K562 (cell line): Measurements from ENCODE around the gene MAGEA9B. TPM values are rescaled to one million over a fixed set of nuclear protein-coding genes. Genes with fewer than 3 reads are reported as not detected.

ENCODE experiments used
- ATAC-seq: fragments of 200-7000 bp; cut with Tn5 transposase; 3 replicates; pipeline ENCODE4 v1.9.1; 2020; ENCODE audit warnings: moderate library complexity
- BruUV-seq: library from RNA; stranded (reverse); fragments of 400-500 nt; replicated peaks from 2 replicates; lab custom pipeline; 2021; lab: Mats Ljungman, UMichigan
- CTCF ChIA-PET: fragments of 300-600 bp; formaldehyde crosslinking; extraction: SDS; loops from one replicate; lab custom pipeline; 2021; ENCODE audit warnings: low intra/inter-chr PET ratio; lab: Yijun Ruan, JAX
- POLR2A ChIA-PET: fragments of 300-600, 350-650 bp; sonication (Branson Sonifier 250); formaldehyde crosslinking; extraction: SDS; loops from one replicate; lab custom pipeline; 2021; ENCODE audit warnings: antibody characterized with exemption, inconsistent platforms; lab: Yijun Ruan, JAX
- DNase-seq, 4 experiments: peaks; one replicate each; pipeline versions ENCODE4 v3.0.0 to v3.0.0-alpha.2; 2011 to 2018; ENCODE audit warnings: low spot score in 3 of 4, mixed read lengths in 3 of 4; ENCODE audit errors: extremely low read depth in 1 of 4
- FAIRE-seq: peaks from 2 replicates; lab custom pipeline; 2011; peaks lifted over from hg19 to GRCh38; lab: Jason Lieb, UNC
- H2AFZ ChIP-seq: 2 replicates; pipeline ENCODE4 v1.6.0; 2011; ENCODE audit warnings: low read depth, low read length, control low read depth, inconsistent platforms
- H3K27ac ChIP-seq: fragments of 200-600 bp; 3 replicates; pipeline ENCODE4 v1.8.0; 2011; ENCODE audit warnings: low read depth, mild to moderate bottlenecking, control low read depth, inconsistent platforms, low read length, moderate library complexity, mixed read lengths; ENCODE audit errors: extremely low read depth
- H3K27me3 ChIP-seq, 2 experiments: fragments of 300-600 bp in 1 of 2; 2 replicates in 1 of 2; 3 replicates in 1 of 2; pipeline versions ENCODE4 v1.6.0 to v1.8.0; 2011; ENCODE audit warnings: inconsistent platforms in 2 of 2, low read length in 2 of 2, mild to moderate bottlenecking in 1 of 2, mixed read lengths in 1 of 2, moderate library complexity in 1 of 2; ENCODE audit not compliant: control insufficient read depth in 2 of 2, insufficient read depth in 2 of 2
- H3K36me3 ChIP-seq: fragments of 300-600 bp; 3 replicates; pipeline ENCODE4 v1.8.0; 2011; ENCODE audit warnings: mild to moderate bottlenecking, low read length, inconsistent platforms; ENCODE audit not compliant: control insufficient read depth, insufficient read depth
- H3K4me1 ChIP-seq, 2 experiments: fragments of 200-600 bp in 1 of 2; replicated peaks in 1 of 2; 2 replicates in 1 of 2; 3 replicates in 1 of 2; pipeline versions ENCODE4 v1.5.1 to v1.8.0; 2011; ENCODE audit warnings: inconsistent platforms in 2 of 2, low read length in 2 of 2, mild to moderate bottlenecking in 1 of 2, mixed read lengths in 1 of 2, moderate library complexity in 1 of 2; ENCODE audit not compliant: control insufficient read depth in 2 of 2, insufficient read depth in 2 of 2
- H3K4me2 ChIP-seq: 2 replicates; pipeline ENCODE4 v1.6.1; 2011; ENCODE audit warnings: low read length, control low read depth, inconsistent platforms, mixed read lengths; ENCODE audit not compliant: insufficient read depth
- H3K4me3 ChIP-seq: fragments of 200-600 bp; sonication (generic), shearing (Covaris generic); 2 replicates; pipeline ENCODE4 v1.5.1; 2016; ENCODE audit warnings: control low read depth, inconsistent platforms
- H3K79me2 ChIP-seq: fragments of 200-600 bp; 3 replicates; pipeline ENCODE4 v1.8.0; 2011; ENCODE audit warnings: low read length, inconsistent platforms; ENCODE audit not compliant: control insufficient read depth, insufficient read depth
- H3K9ac ChIP-seq, 2 experiments: 2 replicates each; pipeline versions ENCODE4 v1.6.0 to v1.6.1; 2011; ENCODE audit warnings: low read depth in 2 of 2, low read length in 2 of 2, control low read depth in 1 of 2, inconsistent platforms in 1 of 2, mild to moderate bottlenecking in 1 of 2, mixed read lengths in 1 of 2; ENCODE audit not compliant: insufficient read depth in 1 of 2
- H3K9me1 ChIP-seq: one replicate; pipeline ENCODE4 v1.6.0; 2011; ENCODE audit warnings: inconsistent platforms, mild to moderate bottlenecking, low read length, moderate library complexity; ENCODE audit not compliant: control insufficient read depth, insufficient read depth
- H3K9me3 ChIP-seq: replicated peaks from 2 replicates; pipeline ENCODE4 v1.5.1; 2011; ENCODE audit warnings: low read depth, low read length, inconsistent platforms; ENCODE audit not compliant: control insufficient read depth, insufficient read depth
- H4K20me1 ChIP-seq: replicated peaks from 2 replicates; pipeline ENCODE4 v1.6.1; 2011; ENCODE audit warnings: low read length, inconsistent platforms, mixed read lengths; ENCODE audit not compliant: control insufficient read depth, insufficient read depth
- CBFA2T2 ChIP-seq: fragments of 450-650 bp; conservative IDR thresholded peaks from 2 replicates; pipeline ENCODE4 v1.6.1; 2017; ENCODE audit warnings: mild to moderate bottlenecking
- CHD1 ChIP-seq: fragments of 200-600 bp; sonication (generic); IDR thresholded peaks from one replicate; pipeline ENCODE4 v1.6.1; 2012; ENCODE audit warnings: mild to moderate bottlenecking, moderate library complexity, low read length, inconsistent platforms
- DACH1 ChIP-seq: fragments of 450-650 bp; IDR thresholded peaks from 2 replicates; pipeline ENCODE4 v1.6.1; 2018; ENCODE audit not compliant: partially characterized antibody
- FOXP1 ChIP-seq: sonication (generic); formaldehyde crosslinking; IDR thresholded peaks from 2 replicates; pipeline ENCODE4 v1.8.0; 2022; ENCODE audit warnings: mild to moderate bottlenecking, missing genetic modification reagents
- HMG20A ChIP-seq: fragments of 450-650 bp; formaldehyde crosslinking; conservative IDR thresholded peaks from 2 replicates; pipeline ENCODE4 v1.4.0; 2020; ENCODE audit warnings: mild to moderate bottlenecking, mixed read lengths
- IRF2 ChIP-seq: sonication (generic); formaldehyde crosslinking; IDR thresholded peaks from 2 replicates; pipeline ENCODE4 v1.8.1; 2022; ENCODE audit warnings: mild to moderate bottlenecking, missing genetic modification reagents
- RBM39 ChIP-seq: fragments of 200-400 bp; formaldehyde crosslinking; optimal IDR thresholded peaks from 2 replicates; pipeline ENCODE3; 2018; ENCODE audit warnings: low read depth, low read length
- SIN3A ChIP-seq, 2 experiments: fragments of 150-350 bp in 1 of 2; IDR thresholded peaks; 2 replicates each; pipeline ENCODE4 v1.6.1; 2011 to 2016; ENCODE audit warnings: borderline replicate concordance in 2 of 2, low read depth in 2 of 2, low read length in 2 of 2, mild to moderate bottlenecking in 2 of 2, moderate library complexity in 2 of 2; ENCODE audit not compliant: control insufficient read depth in 1 of 2
- STAT6 ChIP-seq: sonication (generic); formaldehyde crosslinking; IDR thresholded peaks from 2 replicates; pipeline ENCODE4 v1.8.1; 2023; ENCODE audit warnings: mild to moderate bottlenecking, missing genetic modification reagents
- TAL1 ChIP-seq: fragments of 450-650 bp; IDR thresholded peaks from 2 replicates; pipeline ENCODE4 v1.6.1; 2016; ENCODE audit warnings: mild to moderate bottlenecking
- TRIM24 ChIP-seq, 2 experiments: fragments of 450-650 bp; IDR thresholded peaks; 2 replicates each; pipeline ENCODE4 v1.6.1; 2016
- ZNF184 ChIP-seq: sonication (generic); formaldehyde crosslinking; IDR thresholded peaks from 2 replicates; pipeline ENCODE4 v1.5.0; 2020; ENCODE audit warnings: missing genetic modification reagents
- WGBS: fragments of 100-300 bp; shearing (Covaris generic); methylation state at CpG from one replicate; pipeline ENCODE4 v1.1.6; 2016; ENCODE audit warnings: low coverage, mixed read lengths; ENCODE audit not compliant: insufficient coverage; ENCODE audit errors: missing lambda C conversion rate; 5-methylcytosine and 5-hydroxymethylcytosine counted together
- in situ Hi-C: fragments of 300-500 bp; cut with MboI; formaldehyde crosslinking; loops from 4 replicates; pipeline ENCODE4 v1.15.0; 2018; ENCODE audit warnings: inconsistent platforms, mixed read lengths
- intact Hi-C: fragments of 100-400 bp; cut with micrococcal nuclease; formaldehyde crosslinking; loops from 2 replicates; pipeline ENCODE4 v1.14.2; 2022
- polyA plus RNA-seq, 8 experiments: library from polyadenylated mRNA; depleted of rRNA in 4 of 8; stranded (reverse) in 5 of 8; unstranded in 3 of 8; fragments of >200 nt; fragmentation: Nextera tagmentation in 2 of 8; fragmentation: Illumina TruSeq in 1 of 8; extraction: Ambion mirVana in 2 of 8; extraction: Trizol in 1 of 8; gene quantifications; 2 replicates each; pipeline versions ENCODE4 v1.2.1 to v1.2.3, GENCODE V29; 2011 to 2014; ENCODE audit warnings: inconsistent platforms in 1 of 8, missing spikeins in 1 of 8
- total RNA-seq, 7 experiments: library from RNA; depleted of rRNA in 6 of 7; stranded (reverse); fragments of >200 nt in 6 of 7; fragmentation: Illumina TruSeq in 2 of 7; extraction: Trizol in 2 of 7; gene quantifications; 2 replicates each; pipeline versions ENCODE4 v1.2.1 to v1.2.3, GENCODE V29; 2011 to 2021; ENCODE audit warnings: low replicate concordance in 1 of 7
- TF ChIP-seq, protein P1 (sequence below), 2 experiments: fragments of 150-350 bp in 1 of 2; IDR thresholded peaks; 2 replicates each; pipeline ENCODE4 v1.6.1; 2012 to 2016; ENCODE audit warnings: low read depth in 2 of 2, low read length in 2 of 2, mild to moderate bottlenecking in 1 of 2, moderate library complexity in 1 of 2
- TF ChIP-seq, protein P2 (sequence below): fragments of 250-450 bp; sonication (Bioruptor Pico); IDR thresholded peaks from 2 replicates; pipeline ENCODE4 v1.4.0; 2020; ENCODE audit warnings: borderline replicate concordance

The MAGEA9B gene
- total and polyA plus RNA-seq, 9 of the 15 experiments (the other 6 are each of a cell fraction or from before 2014, with no cell fraction given): 11.2 to 31.2 (median 14.1) TPM

DNA sequence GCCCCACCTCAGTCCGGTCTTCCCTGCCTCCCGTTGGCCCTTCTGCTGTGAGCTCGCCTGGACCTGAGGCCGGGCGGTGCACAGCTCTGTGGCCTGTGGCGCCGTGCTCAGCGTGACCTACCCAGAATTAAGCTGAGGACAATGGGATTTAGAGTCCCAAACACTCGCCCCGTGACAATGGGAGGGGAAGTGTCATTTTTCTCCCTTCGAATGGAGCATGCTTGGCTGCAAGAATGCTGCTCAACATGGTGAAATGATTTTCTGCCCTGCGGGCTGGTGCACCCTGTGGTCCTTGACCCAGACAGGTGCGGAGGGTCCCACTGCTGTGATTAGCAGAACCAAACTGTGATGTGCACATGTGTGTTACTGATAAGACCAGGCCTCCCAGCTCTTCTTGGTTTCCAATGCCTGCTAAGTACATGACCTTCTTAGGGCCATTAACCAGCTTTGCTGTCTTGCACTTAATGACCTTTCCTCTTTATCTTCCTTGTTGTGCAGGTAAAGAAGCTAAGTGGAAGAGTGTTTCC is 45.7 kb downstream of the MAGEA9B start:
- Histone ChIP-seq H3K27me3 (no peaks in the 10 kb centered on the region), H3K36me3 (no peaks in the 10 kb centered on the region), H3K9me3 (no peaks in the 10 kb centered on the region), H3K4me1 (peaks cover 8 to 16% of the 10 kb centered on the region in 2 experiments; a peak in 4 of 5 replicates), H3K4me3 (peak overlapping the region; percentile 71), H3K9me1 (no peaks in the 10 kb centered on the region), H3K9ac (peak overlapping the region; percentile 74 to 95), H4K20me1 (no peaks in the 10 kb centered on the region; the same call in 1 of the 2 replicates), H2AFZ (peak overlapping the region; percentile 100), H3K4me2 (peak overlapping the region; percentile 91), H3K79me2 (peaks cover 9% of the 10 kb centered on the region; the same call in 1 of the 3 replicates), H3K27ac (peak overlapping the region; percentile 81; the same call in 2 of the 3 replicates)
- ATAC-seq: peak; percentile 2; the same call in 2 of the 3 replicates
- intact Hi-C loops (loop anchor here (5.0 kb wide), 1 partner anchor 34 kb away; the partner anchor contains the start of gene IDS), in situ Hi-C loops (no loop called here)
- DNase-seq: peak; percentile 17 to 61 (median 21)
- peak; percentile 29 for FAIRE-seq
- CTCF ChIA-PET: no interaction called here
- POLR2A ChIA-PET: interaction anchor here (1.6 kb wide), 1 partner anchor 36 kb away, joined by 4 read pairs; the partner anchor contains the start of gene IDS
- no TSS peak for BruUV-seq
- WGBS: 2% methylated on average over 11 of the region's 13 CpGs
- TF ChIP-seq CHD1 (no peak), CBFA2T2 (peak; percentile 73), STAT6 (CRISPR knock-in tag) (no peak), HMG20A (CRISPR knock-in tag) (no peak), ZNF184 (no peak), TAL1 (peak; percentile 69; the same call in 1 of the 2 replicates), FOXP1 (CRISPR knock-in tag) (no peak), IRF2 (CRISPR knock-in tag) (no peak), SIN3A (IDR thresholded peaks at IDR 0.05; ENCODE audit: borderline replicate concordance in 2 of 2, control insufficient read depth in 1 of 2, low read depth in 2 of 2, low read length in 2 of 2) (no peak), RBM39 (no peak), DACH1 (no peak), TRIM24 (IDR thresholded peaks at IDR 0.05) (0 out of 4 replicates have a peak, but pooled peaks of 1 of the 2 experiments have one; percentile 12)
- TF ChIP-seq, protein P1, sequence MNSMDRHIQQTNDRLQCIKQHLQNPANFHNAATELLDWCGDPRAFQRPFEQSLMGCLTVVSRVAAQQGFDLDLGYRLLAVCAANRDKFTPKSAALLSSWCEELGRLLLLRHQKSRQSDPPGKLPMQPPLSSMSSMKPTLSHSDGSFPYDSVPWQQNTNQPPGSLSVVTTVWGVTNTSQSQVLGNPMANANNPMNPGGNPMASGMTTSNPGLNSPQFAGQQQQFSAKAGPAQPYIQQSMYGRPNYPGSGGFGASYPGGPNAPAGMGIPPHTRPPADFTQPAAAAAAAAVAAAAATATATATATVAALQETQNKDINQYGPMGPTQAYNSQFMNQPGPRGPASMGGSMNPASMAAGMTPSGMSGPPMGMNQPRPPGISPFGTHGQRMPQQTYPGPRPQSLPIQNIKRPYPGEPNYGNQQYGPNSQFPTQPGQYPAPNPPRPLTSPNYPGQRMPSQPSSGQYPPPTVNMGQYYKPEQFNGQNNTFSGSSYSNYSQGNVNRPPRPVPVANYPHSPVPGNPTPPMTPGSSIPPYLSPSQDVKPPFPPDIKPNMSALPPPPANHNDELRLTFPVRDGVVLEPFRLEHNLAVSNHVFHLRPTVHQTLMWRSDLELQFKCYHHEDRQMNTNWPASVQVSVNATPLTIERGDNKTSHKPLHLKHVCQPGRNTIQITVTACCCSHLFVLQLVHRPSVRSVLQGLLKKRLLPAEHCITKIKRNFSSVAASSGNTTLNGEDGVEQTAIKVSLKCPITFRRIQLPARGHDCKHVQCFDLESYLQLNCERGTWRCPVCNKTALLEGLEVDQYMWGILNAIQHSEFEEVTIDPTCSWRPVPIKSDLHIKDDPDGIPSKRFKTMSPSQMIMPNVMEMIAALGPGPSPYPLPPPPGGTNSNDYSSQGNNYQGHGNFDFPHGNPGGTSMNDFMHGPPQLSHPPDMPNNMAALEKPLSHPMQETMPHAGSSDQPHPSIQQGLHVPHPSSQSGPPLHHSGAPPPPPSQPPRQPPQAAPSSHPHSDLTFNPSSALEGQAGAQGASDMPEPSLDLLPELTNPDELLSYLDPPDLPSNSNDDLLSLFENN (IDR thresholded peaks at IDR 0.05; ENCODE audit: low read depth in 2 of 2, low read length in 2 of 2): no peak
- TF ChIP-seq, protein P2, sequence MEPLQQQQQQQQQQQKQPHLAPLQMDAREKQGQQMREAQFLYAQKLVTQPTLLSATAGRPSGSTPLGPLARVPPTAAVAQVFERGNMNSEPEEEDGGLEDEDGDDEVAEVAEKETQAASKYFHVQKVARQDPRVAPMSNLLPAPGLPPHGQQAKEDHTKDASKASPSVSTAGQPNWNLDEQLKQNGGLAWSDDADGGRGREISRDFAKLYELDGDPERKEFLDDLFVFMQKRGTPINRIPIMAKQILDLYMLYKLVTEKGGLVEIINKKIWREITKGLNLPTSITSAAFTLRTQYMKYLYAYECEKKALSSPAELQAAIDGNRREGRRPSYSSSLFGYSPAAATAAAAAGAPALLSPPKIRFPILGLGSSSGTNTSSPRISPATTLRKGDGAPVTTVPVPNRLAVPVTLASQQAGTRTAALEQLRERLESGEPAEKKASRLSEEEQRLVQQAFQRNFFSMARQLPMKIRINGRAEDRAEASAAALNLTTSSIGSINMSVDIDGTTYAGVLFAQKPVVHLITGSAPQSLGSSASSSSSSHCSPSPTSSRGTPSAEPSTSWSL (CRISPR knock-in tag): no peak
